Measurements from ENCODE around the gene KIAA0825.

The KIAA0825 gene

DNA sequence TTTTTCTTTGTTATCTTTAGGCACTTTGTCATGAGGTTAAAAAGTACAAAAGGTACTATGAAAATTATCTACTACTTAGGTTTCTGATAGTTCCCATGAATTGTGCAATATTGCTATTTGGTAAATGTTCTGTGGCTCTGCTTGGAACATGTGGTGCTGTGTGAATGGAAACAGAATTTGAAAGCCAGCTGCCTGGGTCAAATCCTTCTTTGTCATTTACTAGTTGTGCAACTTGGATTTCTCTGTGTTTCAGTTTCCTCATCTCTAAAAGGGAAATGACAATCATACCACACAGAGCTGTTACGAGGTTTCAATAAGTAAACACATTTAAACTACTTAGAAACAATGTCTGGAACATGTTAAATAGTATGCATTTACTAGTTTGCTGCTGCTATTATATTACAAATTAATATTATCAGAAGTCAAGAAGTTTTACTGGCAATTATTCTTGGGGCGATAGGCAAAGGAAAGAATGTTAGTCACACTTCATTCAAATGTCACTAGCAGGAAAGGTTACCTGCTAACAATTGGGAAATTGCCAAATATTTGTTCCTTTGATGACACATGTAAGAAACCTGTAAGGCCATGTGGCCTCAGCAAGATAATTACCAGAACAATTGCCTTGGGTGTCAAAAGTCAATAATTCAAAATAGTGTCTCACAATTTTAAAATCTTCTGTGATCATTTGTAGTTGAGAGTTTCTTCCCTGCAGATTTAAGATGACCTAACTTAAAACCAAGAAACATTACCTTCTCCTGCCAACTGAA lies 184.8 kb downstream of the KIAA0825 start:
- peak in 1 of 2 donors; percentile 22 for DNase-seq

DNA sequence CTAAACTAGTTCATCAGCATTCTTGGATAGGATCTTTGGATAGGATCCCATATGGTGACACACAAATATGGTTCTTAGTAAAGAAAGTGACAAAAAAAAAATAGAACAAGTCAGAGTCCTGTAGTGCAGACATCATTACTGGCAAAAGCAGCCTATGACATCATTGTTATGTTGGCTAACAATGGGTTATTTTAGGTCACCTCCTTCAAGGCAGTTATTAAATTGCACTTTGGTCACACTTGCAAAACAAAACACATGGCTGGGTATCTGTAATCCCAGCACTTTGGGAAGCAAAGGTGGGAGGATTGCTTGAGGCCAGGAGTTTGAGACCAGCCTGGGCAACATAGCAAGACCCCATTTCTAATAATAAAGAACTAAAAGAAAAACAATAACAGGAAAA lies 185.9 kb downstream of the KIAA0825 start:
- no peak for DNase-seq

GRCh38 chr5:94431696-94432095 lies 186.7 kb downstream of the KIAA0825 start:
- no peak for DNase-seq

- DNase-seq: no peak
These were observed 188.8 kb downstream of the KIAA0825 start for GRCh38 chr5:94429566-94429965.

DNA sequence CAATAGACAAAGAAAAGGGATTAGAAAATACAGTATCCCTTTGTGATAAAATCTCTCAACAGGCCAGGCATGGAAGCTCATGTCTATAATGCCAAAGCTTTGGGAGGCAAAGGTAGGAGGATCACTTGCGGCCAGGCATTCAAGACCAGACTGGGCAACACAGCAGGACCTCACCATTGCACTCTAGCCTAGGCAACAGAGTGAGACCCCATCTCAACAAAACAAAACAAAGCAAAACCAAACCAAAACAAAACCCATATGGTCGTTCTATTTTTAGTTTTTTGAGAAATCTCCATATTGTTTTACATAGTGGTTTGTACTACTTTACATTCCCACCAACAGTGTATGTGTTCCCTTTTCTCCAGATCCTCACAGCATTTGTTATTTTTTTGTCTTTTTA lies 193.0 kb downstream of the KIAA0825 start:
- DNase-seq: no peak

- no peak for DNase-seq
These were observed 195.0 kb downstream of the KIAA0825 start for GRCh38 chr5:94423411-94423810.

GRCh38 chr5:94422812-94423211 lies 195.6 kb downstream of the KIAA0825 start:
- no peak for DNase-seq

GRCh38 chr5:94420885-94421284 lies 197.5 kb downstream of the KIAA0825 start:
- DNase-seq: no peak

GRCh38 chr5:94415798-94416197 lies 202.6 kb downstream of the KIAA0825 start:
- no peak for DNase-seq

DNA sequence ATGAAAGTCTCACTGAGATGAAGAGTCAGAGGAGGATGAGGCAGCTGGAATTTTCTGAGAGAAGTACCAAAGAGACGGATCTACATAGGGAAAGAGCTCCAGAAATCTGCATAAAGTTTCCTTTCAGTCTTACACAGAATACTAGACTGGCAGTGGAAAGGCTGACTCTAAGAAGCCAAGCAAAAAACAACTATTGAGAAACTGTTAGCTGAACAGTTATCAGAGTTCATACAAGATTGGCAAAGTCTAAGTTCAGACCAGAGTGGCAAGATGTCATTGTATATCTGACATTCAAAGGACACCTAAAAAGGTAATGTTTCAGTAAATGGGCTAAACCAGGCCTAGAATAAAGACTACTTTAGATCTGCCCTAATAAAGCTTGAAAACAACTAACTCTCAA lies 209.0 kb downstream of the KIAA0825 start:
- no peak for DNase-seq

GRCh38 chr5:94407023-94407422 lies 211.4 kb downstream of the KIAA0825 start:
- no peak for DNase-seq

DNA sequence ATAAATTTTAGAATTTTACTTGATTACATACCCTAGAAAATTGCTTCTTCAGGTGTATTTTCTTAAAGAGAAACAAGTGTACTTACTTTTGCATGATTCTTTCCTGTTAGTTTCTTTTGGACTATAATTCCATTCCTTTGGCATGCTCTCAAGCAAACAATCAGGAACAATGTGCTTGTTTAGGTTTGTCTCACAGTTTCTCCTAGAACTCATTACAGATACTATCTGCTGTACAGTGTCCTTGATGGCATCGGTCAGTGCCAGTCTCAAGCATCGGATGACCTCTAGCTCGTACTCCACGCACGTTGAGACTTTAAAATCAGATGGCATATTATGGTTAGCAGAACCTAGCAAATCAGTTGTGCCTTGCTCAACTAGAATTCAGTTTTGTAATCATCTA lies 214.9 kb downstream of the KIAA0825 start:
- DNase-seq: no peak

DNA sequence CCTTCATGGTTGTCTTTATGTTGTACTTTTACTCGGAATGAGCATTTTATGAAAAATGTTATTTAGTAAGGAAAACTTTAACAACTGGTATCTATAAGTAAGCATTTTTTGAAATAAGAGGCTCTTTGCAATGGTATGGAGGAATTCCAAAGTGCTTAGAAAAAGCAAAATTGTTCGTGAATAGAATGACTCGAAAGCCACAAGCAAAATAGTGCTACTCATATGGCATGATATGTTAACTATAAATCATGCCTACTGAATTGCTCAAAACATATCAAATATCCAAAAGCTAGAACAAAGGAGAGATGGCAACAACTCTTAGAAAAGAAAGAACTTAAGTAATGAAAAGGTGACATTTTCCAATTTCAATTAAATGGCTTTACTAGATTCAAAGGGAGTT lies 216.3 kb downstream of the KIAA0825 start:
- no peak for DNase-seq

DNA sequence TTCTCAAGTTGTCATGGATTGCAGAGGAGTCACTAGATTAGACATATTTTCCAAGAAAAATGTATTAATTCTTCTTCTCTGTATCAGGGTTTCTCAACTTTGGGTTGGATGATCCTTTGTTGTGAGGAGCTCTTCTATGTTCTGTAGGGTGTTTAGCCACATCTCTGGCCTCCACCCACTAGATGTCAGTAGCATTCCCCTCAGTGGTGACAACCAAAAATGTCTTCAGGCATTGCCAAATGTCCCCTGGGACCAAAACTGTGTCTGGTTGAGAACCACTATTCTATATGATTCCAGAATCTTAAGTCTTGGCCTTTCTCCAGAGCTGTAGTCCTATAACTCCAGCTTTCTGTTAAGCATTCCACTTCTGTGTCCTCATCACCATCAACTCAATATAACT lies 220.9 kb downstream of the KIAA0825 start:
- DNase-seq: no peak

- no peak for DNase-seq
These were observed 221.7 kb downstream of the KIAA0825 start for GRCh38 chr5:94396687-94397086.

DNA sequence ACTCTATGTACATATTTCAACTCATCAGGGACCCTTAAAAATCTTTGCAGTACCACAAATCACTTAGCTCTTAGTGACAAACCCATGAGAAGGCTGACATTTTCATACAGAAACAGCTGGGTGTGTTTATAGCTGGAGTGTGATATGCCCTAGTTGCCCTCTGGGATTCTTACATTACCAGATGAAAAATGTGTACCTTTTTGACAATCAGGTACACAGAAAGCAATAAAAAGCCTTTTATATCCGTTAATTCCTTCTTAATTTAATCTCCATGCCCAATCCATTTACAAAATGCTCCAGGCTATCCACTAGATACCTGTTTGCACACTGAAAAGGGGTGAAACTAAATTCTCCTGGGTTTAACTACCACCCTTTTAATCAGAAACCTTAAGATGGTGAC lies 222.9 kb downstream of the KIAA0825 start:
- DNase-seq: no peak

DNA sequence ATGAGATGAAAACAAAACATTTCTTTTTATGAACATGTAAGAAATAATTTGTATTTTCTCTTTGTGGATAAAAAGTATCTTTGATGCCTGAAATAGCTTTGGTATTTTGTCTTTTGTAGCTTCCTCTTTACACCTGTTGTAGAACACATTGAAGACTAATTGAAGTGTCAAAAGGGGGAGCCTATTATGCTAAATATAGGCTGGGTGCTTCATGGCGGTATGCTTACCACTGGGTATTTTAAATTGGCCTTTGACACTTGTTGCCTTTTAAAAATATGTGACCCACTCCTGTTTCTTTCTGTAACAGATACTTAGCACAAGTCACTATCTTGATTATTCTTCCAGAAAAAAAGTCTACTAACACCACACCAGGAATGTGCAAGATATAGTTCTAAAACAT lies 226.4 kb downstream of the KIAA0825 start:
- no peak for DNase-seq

- DNase-seq: no peak
These were observed 228.9 kb downstream of the KIAA0825 start for GRCh38 chr5:94389515-94389899.

GRCh38 chr5:94388773-94389514 lies 229.5 kb downstream of the KIAA0825 start:
- no peak for DNase-seq

- no peak for DNase-seq
These were observed 232.6 kb downstream of the KIAA0825 start for GRCh38 chr5:94385767-94386166.

DNA sequence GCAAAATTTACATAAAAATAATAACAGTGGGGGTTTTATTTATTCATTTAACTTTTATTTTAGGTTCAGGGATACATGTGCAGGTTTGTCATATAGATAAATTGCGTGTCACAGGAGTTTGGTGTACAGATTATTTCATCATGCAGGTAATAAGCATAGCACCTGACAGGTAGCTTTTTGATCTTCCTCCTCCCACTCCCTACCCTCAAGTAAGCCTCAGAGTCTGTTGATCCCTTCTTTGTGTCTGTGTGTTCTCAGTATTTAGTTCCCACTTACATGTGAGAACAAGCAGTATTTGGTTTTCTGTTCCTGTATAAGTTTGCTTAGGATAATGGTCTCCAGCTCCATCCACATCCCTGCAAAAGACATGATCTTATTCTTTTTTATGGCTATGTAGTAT lies 240.3 kb downstream of the KIAA0825 start:
- no peak for DNase-seq

GRCh38 chr5:94376672-94377345 lies 241.6 kb downstream of the KIAA0825 start:
- peak in 1 of 2 donors; percentile 9 for DNase-seq

GRCh38 chr5:94375801-94376200 lies 242.6 kb downstream of the KIAA0825 start:
- DNase-seq: no peak

GRCh38 chr5:94374336-94374735 lies 244.1 kb downstream of the KIAA0825 start:
- no peak for DNase-seq

Measured in CD4-positive, alpha-beta T cell treated with Interleukin-1 beta for 1 hour (primary cell).